IMR-90 (cell line): ENCODE data around the gene FUCA2.

Experiments used
- BHLHE40 ChIP-seq: fragments of 150-350 bp; IDR thresholded peaks from 2 replicates; pipeline ENCODE4 v1.6.1; 2016; ENCODE audit warnings: mild to moderate bottlenecking, low read depth, low read length
- CEBPB ChIP-seq: IDR thresholded peaks from 2 replicates; pipeline ENCODE4 v1.6.1; 2012; ENCODE audit warnings: low read depth, low read length, improper control_type of control experiment
- FOS ChIP-seq: fragments of 150-350 bp; IDR thresholded peaks from 2 replicates; pipeline ENCODE4 v1.6.1; 2016; ENCODE audit warnings: low read depth, low read length
- MAZ ChIP-seq: IDR thresholded peaks from 2 replicates; pipeline ENCODE4 v1.6.1; 2012; ENCODE audit warnings: low read depth, mild to moderate bottlenecking, low read length, improper control_type of control experiment, moderate library complexity, borderline replicate concordance
- MXI1 ChIP-seq: IDR thresholded peaks from 2 replicates; pipeline ENCODE4 v1.6.1; 2012; ENCODE audit warnings: low read depth, mild to moderate bottlenecking, low read length, moderate library complexity, borderline replicate concordance
- POLR2A ChIP-seq: IDR thresholded peaks from 2 replicates; pipeline ENCODE4 v1.6.1; 2012; ENCODE audit warnings: mild to moderate bottlenecking, low read depth, low read length
- RAD21 ChIP-seq: IDR thresholded peaks from 2 replicates; pipeline ENCODE4 v1.6.1; 2012; ENCODE audit warnings: low read length, improper control_type of control experiment
- RCOR1 ChIP-seq: IDR thresholded peaks from 2 replicates; pipeline ENCODE4 v1.6.1; 2012; ENCODE audit warnings: mild to moderate bottlenecking, low read length, improper control_type of control experiment; ENCODE audit not compliant: insufficient replicate concordance
- SMC3 ChIP-seq: fragments of 150-350 bp; IDR thresholded peaks from 2 replicates; pipeline ENCODE4 v1.6.1; 2016; ENCODE audit warnings: low read depth, mild to moderate bottlenecking, antibody characterized with exemption, low read length, moderate library complexity
- TF ChIP-seq, protein P1 (sequence below): conservative IDR thresholded peaks from 2 replicates; pipeline ENCODE4 v1.5.1; 2012; ENCODE audit warnings: mild to moderate bottlenecking, low read depth, low read length, improper control_type of control experiment
- TF ChIP-seq, protein P2 (sequence below): fragments of 150-350 bp; IDR thresholded peaks from 2 replicates; pipeline ENCODE4 v1.6.1; 2016; ENCODE audit warnings: low read depth, mild to moderate bottlenecking, low read length, moderate library complexity, borderline replicate concordance

DNA sequence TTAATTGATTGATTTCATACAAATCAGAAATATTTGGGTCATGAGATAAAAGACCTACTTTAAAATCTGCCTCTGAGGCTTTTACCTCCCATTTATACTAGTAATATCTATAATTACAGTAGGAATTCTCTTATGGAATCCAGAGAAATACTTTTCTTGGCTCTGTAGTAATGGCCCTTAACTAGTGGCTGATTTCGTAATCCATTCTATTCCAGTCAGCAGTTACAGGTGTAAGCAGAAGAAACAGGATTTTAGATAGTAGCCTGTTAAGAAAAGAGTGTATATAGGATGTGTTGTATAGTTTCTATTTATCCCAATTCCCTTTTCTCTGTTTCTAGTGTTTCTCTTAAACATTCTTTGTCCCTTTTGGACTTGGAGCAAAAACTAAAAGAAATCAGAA, 39.7 kb downstream of the FUCA2 start:
- TF ChIP-seq, protein P1, sequence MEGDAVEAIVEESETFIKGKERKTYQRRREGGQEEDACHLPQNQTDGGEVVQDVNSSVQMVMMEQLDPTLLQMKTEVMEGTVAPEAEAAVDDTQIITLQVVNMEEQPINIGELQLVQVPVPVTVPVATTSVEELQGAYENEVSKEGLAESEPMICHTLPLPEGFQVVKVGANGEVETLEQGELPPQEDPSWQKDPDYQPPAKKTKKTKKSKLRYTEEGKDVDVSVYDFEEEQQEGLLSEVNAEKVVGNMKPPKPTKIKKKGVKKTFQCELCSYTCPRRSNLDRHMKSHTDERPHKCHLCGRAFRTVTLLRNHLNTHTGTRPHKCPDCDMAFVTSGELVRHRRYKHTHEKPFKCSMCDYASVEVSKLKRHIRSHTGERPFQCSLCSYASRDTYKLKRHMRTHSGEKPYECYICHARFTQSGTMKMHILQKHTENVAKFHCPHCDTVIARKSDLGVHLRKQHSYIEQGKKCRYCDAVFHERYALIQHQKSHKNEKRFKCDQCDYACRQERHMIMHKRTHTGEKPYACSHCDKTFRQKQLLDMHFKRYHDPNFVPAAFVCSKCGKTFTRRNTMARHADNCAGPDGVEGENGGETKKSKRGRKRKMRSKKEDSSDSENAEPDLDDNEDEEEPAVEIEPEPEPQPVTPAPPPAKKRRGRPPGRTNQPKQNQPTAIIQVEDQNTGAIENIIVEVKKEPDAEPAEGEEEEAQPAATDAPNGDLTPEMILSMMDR = no peak
- TF ChIP-seq MAZ (no peak), MXI1 (no peak), SMC3 (no peak), POLR2A (no peak), RAD21 (no peak), RCOR1 (no peak), CEBPB (peak; percentile 60; the same call in 1 of the 2 replicates), FOS (no peak), BHLHE40 (no peak)
- TF ChIP-seq, protein P2, sequence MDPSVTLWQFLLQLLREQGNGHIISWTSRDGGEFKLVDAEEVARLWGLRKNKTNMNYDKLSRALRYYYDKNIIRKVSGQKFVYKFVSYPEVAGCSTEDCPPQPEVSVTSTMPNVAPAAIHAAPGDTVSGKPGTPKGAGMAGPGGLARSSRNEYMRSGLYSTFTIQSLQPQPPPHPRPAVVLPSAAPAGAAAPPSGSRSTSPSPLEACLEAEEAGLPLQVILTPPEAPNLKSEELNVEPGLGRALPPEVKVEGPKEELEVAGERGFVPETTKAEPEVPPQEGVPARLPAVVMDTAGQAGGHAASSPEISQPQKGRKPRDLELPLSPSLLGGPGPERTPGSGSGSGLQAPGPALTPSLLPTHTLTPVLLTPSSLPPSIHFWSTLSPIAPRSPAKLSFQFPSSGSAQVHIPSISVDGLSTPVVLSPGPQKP = no peak
